Liver (tissue), 9 donors: ENCODE results near the gene RTF1. TPM values are rescaled to one million over a fixed set of nuclear protein-coding genes. Genes with fewer than 3 reads are reported as not detected.

Experiments used
- DNase-seq: peaks from one replicate; pipeline ENCODE4 v3.0.0-alpha.2; 2017; ENCODE audit warnings: low spot score
- H3K27ac ChIP-seq, 2 donors: one replicate each; pipeline ENCODE4 v1.7.0; 2013; ENCODE audit warnings: inconsistent platforms in 2 of 2, low read length in 2 of 2, control low read depth in 1 of 2, low read depth in 1 of 2, mild to moderate bottlenecking in 1 of 2
- H3K27me3 ChIP-seq, 4 donors: one replicate each; pipeline versions ENCODE4 v1.6.1 to v1.7.0; 2013; ENCODE audit warnings: low read length in 3 of 4, inconsistent platforms in 1 of 4, mild to moderate bottlenecking in 1 of 4, moderate library complexity in 1 of 4; ENCODE audit not compliant: control insufficient read depth in 4 of 4, insufficient read depth in 4 of 4
- H3K36me3 ChIP-seq, 4 donors: one replicate each; pipeline versions ENCODE4 v1.6.1 to v1.7.0; 2013; ENCODE audit warnings: low read length in 3 of 4, mild to moderate bottlenecking in 3 of 4, low read depth in 1 of 4, moderate library complexity in 1 of 4; ENCODE audit not compliant: control insufficient read depth in 4 of 4, insufficient read depth in 3 of 4
- H3K4me1 ChIP-seq, 4 donors: one replicate each; pipeline versions ENCODE4 v1.6.1 to v1.7.0; 2013; ENCODE audit warnings: low read length in 3 of 4, mild to moderate bottlenecking in 3 of 4, moderate library complexity in 1 of 4; ENCODE audit not compliant: control insufficient read depth in 4 of 4, insufficient read depth in 4 of 4
- H3K4me3 ChIP-seq, 3 donors: one replicate each; pipeline versions ENCODE4 v1.6.1 to v1.7.0; 2013; ENCODE audit warnings: low read length in 3 of 3, control low read depth in 1 of 3, low read depth in 1 of 3, mild to moderate bottlenecking in 1 of 3
- H3K9ac ChIP-seq, 2 donors: one replicate each; pipeline ENCODE4 v1.7.0; 2013; ENCODE audit warnings: low read length in 2 of 2, mild to moderate bottlenecking in 2 of 2, moderate library complexity in 2 of 2, control low read depth in 1 of 2, low read depth in 1 of 2
- H3K9me3 ChIP-seq, 4 donors: one replicate each; pipeline versions ENCODE4 v1.6.1 to v1.7.0; 2013; ENCODE audit warnings: low read length in 3 of 4; ENCODE audit not compliant: control insufficient read depth in 4 of 4
- ATF3 ChIP-seq: IDR thresholded peaks from 2 replicates; pipeline ENCODE4 v1.6.1; 2016; ENCODE audit warnings: antibody characterized with exemption
- CTCF ChIP-seq: fragments of 150-350 bp; IDR thresholded peaks from 2 replicates; pipeline ENCODE4 v1.5.1; 2017; ENCODE audit warnings: improper control_type of control experiment, low read depth, low read length; ENCODE audit not compliant: missing input control
- EGR1 ChIP-seq, 2 donors: IDR thresholded peaks; 2 replicates each; pipeline ENCODE4 v1.6.1; 2016 to 2018; ENCODE audit warnings: antibody characterized with exemption in 2 of 2, low read depth in 2 of 2
- FOXA1 ChIP-seq: IDR thresholded peaks from 2 replicates; pipeline ENCODE4 v1.6.1; 2016; ENCODE audit warnings: antibody characterized with exemption
- FOXA2 ChIP-seq: IDR thresholded peaks from 2 replicates; pipeline ENCODE4 v1.6.1; 2016; ENCODE audit warnings: antibody characterized with exemption
- GABPA ChIP-seq, 2 donors: IDR thresholded peaks in 1 of 2; conservative IDR thresholded peaks in 1 of 2; 2 replicates each; pipeline ENCODE4 v1.6.1; 2016; ENCODE audit warnings: antibody characterized with exemption in 2 of 2, mild to moderate bottlenecking in 1 of 2, moderate library complexity in 1 of 2
- HNF4A ChIP-seq, 2 donors: conservative IDR thresholded peaks; 2 replicates each; pipeline ENCODE4 v1.6.1; 2016; ENCODE audit warnings: antibody characterized with exemption in 2 of 2, mild to moderate bottlenecking in 2 of 2
- HNF4G ChIP-seq: IDR thresholded peaks from 2 replicates; pipeline ENCODE4 v1.6.1; 2016; ENCODE audit warnings: antibody characterized with exemption
- JUND ChIP-seq, 2 donors: IDR thresholded peaks; 2 replicates each; pipeline ENCODE4 v1.6.1; 2016; ENCODE audit warnings: antibody characterized with exemption in 2 of 2
- MAX ChIP-seq: IDR thresholded peaks from 2 replicates; pipeline ENCODE4 v1.6.1; 2016; ENCODE audit warnings: antibody characterized with exemption
- NR2F2 ChIP-seq: IDR thresholded peaks from 2 replicates; pipeline ENCODE4 v1.6.1; 2016; ENCODE audit warnings: antibody characterized with exemption
- RAD21 ChIP-seq, 2 donors: IDR thresholded peaks; 2 replicates each; pipeline ENCODE4 v1.6.1; 2016; ENCODE audit warnings: antibody characterized with exemption in 2 of 2, mild to moderate bottlenecking in 2 of 2
- REST ChIP-seq: IDR thresholded peaks from 2 replicates; pipeline ENCODE4 v1.6.1; 2016; ENCODE audit warnings: antibody characterized with exemption, mild to moderate bottlenecking
- RXRA ChIP-seq, 2 donors: IDR thresholded peaks; 2 replicates each; pipeline ENCODE4 v1.6.1; 2017 to 2018; ENCODE audit warnings: antibody characterized with exemption in 2 of 2, mild to moderate bottlenecking in 1 of 2
- SP1 ChIP-seq: IDR thresholded peaks from 2 replicates; pipeline ENCODE4 v1.6.1; 2018; ENCODE audit warnings: antibody characterized with exemption, mild to moderate bottlenecking
- TAF1 ChIP-seq: conservative IDR thresholded peaks from 2 replicates; pipeline ENCODE4 v1.6.1; 2016; ENCODE audit warnings: antibody characterized with exemption, mild to moderate bottlenecking
- ZBTB33 ChIP-seq: IDR thresholded peaks from 2 replicates; pipeline ENCODE4 v1.6.1; 2016; ENCODE audit warnings: antibody characterized with exemption
- WGBS: extraction: QIAGEN DNeasy Blood & Tissue Kit; methylation state at CpG from one replicate; pipeline ENCODE4 v1.1.7; 2013; 5-methylcytosine and 5-hydroxymethylcytosine counted together
- polyA plus RNA-seq, 2 donors: library from polyadenylated mRNA; stranded (reverse) in 1 of 2; unstranded in 1 of 2; fragments of 200-250 nt in 1 of 2; fragments of >200 nt in 1 of 2; fragmentation: Nextera tagmentation in 1 of 2; extraction: Ambion mirVana in 1 of 2; gene quantifications; one replicate each; pipeline versions ENCODE4 v1.2.1 to v1.2.3, GENCODE V29; 2013 to 2015
- total RNA-seq, 2 donors: library from RNA; depleted of rRNA; stranded (reverse); fragments of >200 nt; gene quantifications; one replicate each; pipeline ENCODE4 v1.2.3, GENCODE V29; 2014
- donor health status: healthy.
- donor health status: healthy.
- donor health status: healthy.
- donor health status: healthy.
- donor health status: healthy.

RTF1 gene
- total and polyA plus RNA-seq, 4 donors = 8.3 to 37.7 (median 12.1) TPM

GRCh38 chr15:41502795-41503668 lies 86.1 kb downstream of the RTF1 start:
- Histone ChIP-seq H3K4me1 (peaks cover 0 to 12% (median 3%) of the 10 kb centered on the region in 4 donors), H3K36me3 (no peaks in the 10 kb centered on the region), H3K27me3 (peaks cover 0 to 2% (median 0%) of the 10 kb centered on the region in 4 donors), H3K4me3 (no peak overlapping the region), H3K27ac (no peak overlapping the region), H3K9me3 (no peaks in the 10 kb centered on the region), H3K9ac (no peak overlapping the region)
- 71% methylated on average over 54 of the region's 54 CpGs for WGBS
- TF ChIP-seq FOXA2 (no peak), TAF1 (no peak), SP1 (no peak), EGR1 (IDR thresholded peaks at IDR 0.05; ENCODE audit: low read depth in 2 of 2) (no peak), HNF4A (conservative IDR thresholded peaks at IDR 0.05) (no peak), ATF3 (no peak), JUND (IDR thresholded peaks at IDR 0.05) (no peak), RXRA (IDR thresholded peaks at IDR 0.05) (no peak), ZBTB33 (no peak), REST (no peak), MAX (no peak), CTCF (no peak), FOXA1 (no peak), HNF4G (no peak), RAD21 (IDR thresholded peaks at IDR 0.05) (no peak), NR2F2 (no peak), GABPA (IDR thresholded peaks at IDR 0.05 in 1 of 2, conservative IDR thresholded peaks at IDR 0.05 in 1 of 2) (no peak)
- DNase-seq = no peak
